ENCODE data around the gene ACP4.
A peak's percentile ranks its signal among the peaks of the same experiment; 100 is the strongest.
"Not testable (repeated sequence)": the region's sequence is repeated elsewhere in the genome, so short reads cannot be mapped to it uniquely, and the experiment has no call there.

The ACP4 gene

GRCh38 chr19:50808856-50809255, 18.6 kb downstream of the ACP4 start:
- Mint-ChIP-seq H3K4me3 (no peak overlapping the region), H3K4me1 (peaks cover 18% of the 10 kb centered on the region), H3K27me3 (peaks cover 9% of the 10 kb centered on the region), H3K9me3 (no peaks in the 10 kb centered on the region), H3K27ac (ENCODE audit: low read depth) (no peak overlapping the region), H3K36me3 (ENCODE audit: insufficient read depth) (peaks cover 11% of the 10 kb centered on the region)
- ATAC-seq (replicated peaks; ENCODE audit: extremely low read depth, poor library complexity, severe bottlenecking) (no peak), DNase-seq (ENCODE audit: low spot score in 2 of 2) (no peak)

GRCh38 chr19:50811622-50812238, 21.5 kb downstream of the ACP4 start:
- H3K27me3 Mint-ChIP-seq, result peaks cover 35% of the 10 kb centered on the region
- not testable (repeated sequence) for DNase-seq (ENCODE audit: low spot score in 2 of 2); H3K4me3 Mint-ChIP-seq; H3K9me3 Mint-ChIP-seq; H3K36me3 Mint-ChIP-seq (ENCODE audit: insufficient read depth); ATAC-seq (replicated peaks; ENCODE audit: extremely low read depth, poor library complexity, severe bottlenecking); H3K27ac Mint-ChIP-seq (ENCODE audit: low read depth); H3K4me1 Mint-ChIP-seq

DNA sequence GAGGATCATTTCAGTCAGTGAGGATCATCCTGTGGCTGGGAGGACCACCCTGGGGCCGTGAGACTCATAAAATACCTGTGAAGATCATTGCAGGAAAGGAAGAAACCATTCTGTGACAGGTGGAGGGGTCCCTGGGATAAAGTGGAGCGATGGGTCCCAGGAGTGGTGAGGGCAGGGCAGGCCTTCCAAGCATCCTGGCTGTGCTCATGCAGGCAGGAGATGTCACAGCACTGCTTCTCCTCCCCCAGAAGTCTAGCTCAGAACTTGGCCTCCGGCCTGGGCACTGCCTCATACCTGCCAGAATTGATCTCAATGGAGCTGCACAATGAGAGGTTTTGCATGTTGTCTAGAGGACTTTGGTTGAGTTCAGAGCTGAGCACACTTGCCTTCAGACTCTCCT, 22.3 kb downstream of the ACP4 start:
- peaks cover 43% of the 10 kb centered on the region for H3K27me3 Mint-ChIP-seq
- H3K9me3 Mint-ChIP-seq, result no peaks in the 10 kb centered on the region
- H3K36me3 Mint-ChIP-seq (ENCODE audit: insufficient read depth), result peaks cover 3% of the 10 kb centered on the region
- peaks cover 2% of the 10 kb centered on the region for H3K4me1 Mint-ChIP-seq
- no peak overlapping the region for H3K4me3 Mint-ChIP-seq
- no peak overlapping the region for H3K27ac Mint-ChIP-seq (ENCODE audit: low read depth)
- DNase-seq (ENCODE audit: low spot score in 2 of 2), result no peak
- ATAC-seq (replicated peaks; ENCODE audit: extremely low read depth, poor library complexity, severe bottlenecking), result no peak

DNA sequence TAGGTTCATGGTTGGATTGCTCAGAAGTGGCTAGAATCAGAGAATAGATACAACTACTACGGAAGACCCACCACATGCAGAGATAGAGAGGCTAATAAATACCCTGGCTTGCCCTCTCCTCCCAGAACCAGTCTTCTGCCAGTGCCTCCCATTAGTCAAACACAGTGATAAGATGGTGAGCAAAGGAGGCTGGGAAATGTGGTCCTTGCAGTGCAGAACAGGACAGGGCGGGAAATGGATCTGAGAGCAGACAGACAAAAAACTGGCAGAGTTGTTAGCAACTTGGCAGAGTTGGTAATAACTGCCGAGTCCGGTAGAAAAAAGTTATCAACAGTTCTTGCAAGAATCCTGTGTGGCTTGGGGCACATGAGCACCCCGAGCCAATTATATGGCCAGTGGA, 24.7 kb downstream of the ACP4 start:
- H3K27me3 Mint-ChIP-seq, result peaks cover 67% of the 10 kb centered on the region
- peaks cover 12% of the 10 kb centered on the region for H3K4me1 Mint-ChIP-seq
- no peak overlapping the region for H3K4me3 Mint-ChIP-seq
- DNase-seq (ENCODE audit: low spot score in 2 of 2) (no peak), ATAC-seq (replicated peaks; ENCODE audit: extremely low read depth, poor library complexity, severe bottlenecking) (no peak)
- H3K27ac Mint-ChIP-seq (ENCODE audit: low read depth), result no peak overlapping the region
- no peaks in the 10 kb centered on the region for H3K9me3 Mint-ChIP-seq
- H3K36me3 Mint-ChIP-seq (ENCODE audit: insufficient read depth), result peaks cover 3% of the 10 kb centered on the region

DNA sequence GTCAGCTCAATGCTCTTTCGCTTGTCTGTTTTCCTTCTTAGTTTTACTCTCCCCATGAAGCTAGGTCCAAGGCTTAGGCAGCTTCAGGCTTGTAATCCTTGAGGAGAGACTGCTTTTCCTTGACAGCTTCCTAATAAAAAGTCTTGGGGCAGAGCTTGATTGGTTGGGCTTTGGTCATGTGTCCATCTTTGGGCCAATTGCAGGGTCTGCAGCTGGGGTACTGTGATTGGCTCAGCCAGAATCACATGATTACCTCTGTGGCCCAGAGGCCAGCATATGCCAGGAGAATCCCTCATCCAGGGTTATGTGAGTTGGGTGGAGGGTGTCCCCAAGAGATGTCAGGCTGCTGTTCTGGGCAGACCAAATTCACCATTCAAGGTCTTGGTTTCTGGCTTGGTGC, 25.2 kb downstream of the ACP4 start:
- no peak for DNase-seq (ENCODE audit: low spot score in 2 of 2)
- Mint-ChIP-seq H3K4me3 (no peak overlapping the region), H3K27me3 (peaks cover 72% of the 10 kb centered on the region), H3K36me3 (ENCODE audit: insufficient read depth) (peaks cover 3% of the 10 kb centered on the region), H3K9me3 (no peaks in the 10 kb centered on the region), H3K4me1 (peaks cover 15% of the 10 kb centered on the region), H3K27ac (ENCODE audit: low read depth) (no peak overlapping the region)
- no peak for ATAC-seq (replicated peaks; ENCODE audit: extremely low read depth, poor library complexity, severe bottlenecking)

- Mint-ChIP-seq H3K36me3 (ENCODE audit: insufficient read depth) (no peaks in the 10 kb centered on the region), H3K27me3 (peaks cover 91% of the 10 kb centered on the region), H3K27ac (ENCODE audit: low read depth) (no peak overlapping the region), H3K4me3 (peak overlapping the region; percentile 50), H3K4me1 (peaks cover 18% of the 10 kb centered on the region), H3K9me3 (no peaks in the 10 kb centered on the region)
- DNase-seq (ENCODE audit: low spot score in 2 of 2) (no peak), ATAC-seq (replicated peaks; ENCODE audit: extremely low read depth, poor library complexity, severe bottlenecking) (no peak)
These were observed 28.0 kb downstream of the ACP4 start for GRCh38 chr19:50817941-50818858.

DNA sequence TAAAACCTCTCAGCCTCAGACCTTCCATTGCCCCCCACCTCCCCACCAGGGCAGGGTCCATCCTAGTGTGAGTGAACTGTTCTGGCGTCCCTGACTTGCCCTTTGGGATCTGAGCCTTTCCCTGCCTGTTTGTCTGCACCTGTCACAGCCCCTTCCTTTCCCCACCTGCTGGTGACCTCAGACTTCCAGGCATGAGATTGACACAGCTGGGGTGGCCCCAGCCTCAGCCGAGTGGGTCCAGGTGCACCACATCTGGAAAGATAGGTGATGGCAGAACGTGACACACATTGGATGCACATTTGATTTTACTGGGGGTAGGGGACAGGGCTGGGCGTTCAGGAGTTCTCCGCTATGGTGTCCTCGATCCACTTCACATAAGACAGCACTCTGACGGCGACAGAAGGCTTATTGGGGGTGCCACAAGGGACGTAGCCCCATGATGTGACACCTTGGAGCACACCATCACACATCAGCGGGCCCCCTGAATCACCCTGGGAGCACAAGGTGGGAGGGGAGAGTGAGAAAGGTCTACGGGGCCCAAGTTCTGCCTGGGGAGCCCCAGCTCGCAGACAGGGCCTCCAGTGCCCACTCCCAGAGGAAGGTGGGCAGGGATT, 28.8 kb downstream of the ACP4 start:
- H3K9me3 Mint-ChIP-seq, result no peaks in the 10 kb centered on the region
- H3K4me1 Mint-ChIP-seq, result peaks cover 18% of the 10 kb centered on the region
- no peak for ATAC-seq (replicated peaks; ENCODE audit: extremely low read depth, poor library complexity, severe bottlenecking)
- H3K27ac Mint-ChIP-seq (ENCODE audit: low read depth), result no peak overlapping the region
- peaks cover 94% of the 10 kb centered on the region for H3K27me3 Mint-ChIP-seq
- H3K36me3 Mint-ChIP-seq (ENCODE audit: insufficient read depth), result no peaks in the 10 kb centered on the region
- H3K4me3 Mint-ChIP-seq, result peak overlapping the region; percentile 44
- DNase-seq (ENCODE audit: low spot score in 2 of 2), result no peak

- H3K27ac Mint-ChIP-seq (ENCODE audit: low read depth), result no peak overlapping the region
- ATAC-seq (replicated peaks; ENCODE audit: extremely low read depth, poor library complexity, severe bottlenecking) (no peak), DNase-seq (ENCODE audit: low spot score in 2 of 2) (no peak)
- peaks cover 89% of the 10 kb centered on the region for H3K27me3 Mint-ChIP-seq
- H3K36me3 Mint-ChIP-seq (ENCODE audit: insufficient read depth), result no peaks in the 10 kb centered on the region
- H3K4me3 Mint-ChIP-seq, result no peak overlapping the region
- H3K9me3 Mint-ChIP-seq, result no peaks in the 10 kb centered on the region
- H3K4me1 Mint-ChIP-seq, result peaks cover 18% of the 10 kb centered on the region
These were observed 29.4 kb downstream of the ACP4 start for GRCh38 chr19:50819636-50820035.

DNA sequence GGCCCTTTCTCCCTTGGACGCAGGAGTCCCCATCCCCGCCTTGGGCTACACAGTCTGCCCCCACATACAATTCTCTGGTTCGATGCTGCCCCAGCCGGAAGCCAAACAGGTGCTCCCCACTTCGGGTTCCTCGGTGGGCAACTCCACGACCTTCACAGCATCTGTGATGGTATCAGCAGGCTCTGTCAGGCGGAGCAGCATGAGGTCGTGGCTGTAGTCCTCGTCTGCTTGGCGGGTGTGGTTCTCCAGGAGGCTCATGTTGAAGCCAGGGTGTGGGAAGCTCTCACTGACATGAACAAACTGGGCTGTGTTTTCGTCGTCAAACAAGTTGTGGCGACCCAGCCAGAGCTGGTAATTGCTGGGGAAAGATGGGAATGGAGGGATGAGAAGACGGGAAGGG, 29.9 kb downstream of the ACP4 start:
- no peak overlapping the region for H3K4me3 Mint-ChIP-seq
- H3K9me3 Mint-ChIP-seq, result no peaks in the 10 kb centered on the region
- ATAC-seq (replicated peaks; ENCODE audit: extremely low read depth, poor library complexity, severe bottlenecking) (no peak), DNase-seq (ENCODE audit: low spot score in 2 of 2) (no peak)
- no peaks in the 10 kb centered on the region for H3K36me3 Mint-ChIP-seq (ENCODE audit: insufficient read depth)
- peaks cover 18% of the 10 kb centered on the region for H3K4me1 Mint-ChIP-seq
- no peak overlapping the region for H3K27ac Mint-ChIP-seq (ENCODE audit: low read depth)
- H3K27me3 Mint-ChIP-seq, result peaks cover 84% of the 10 kb centered on the region

DNA sequence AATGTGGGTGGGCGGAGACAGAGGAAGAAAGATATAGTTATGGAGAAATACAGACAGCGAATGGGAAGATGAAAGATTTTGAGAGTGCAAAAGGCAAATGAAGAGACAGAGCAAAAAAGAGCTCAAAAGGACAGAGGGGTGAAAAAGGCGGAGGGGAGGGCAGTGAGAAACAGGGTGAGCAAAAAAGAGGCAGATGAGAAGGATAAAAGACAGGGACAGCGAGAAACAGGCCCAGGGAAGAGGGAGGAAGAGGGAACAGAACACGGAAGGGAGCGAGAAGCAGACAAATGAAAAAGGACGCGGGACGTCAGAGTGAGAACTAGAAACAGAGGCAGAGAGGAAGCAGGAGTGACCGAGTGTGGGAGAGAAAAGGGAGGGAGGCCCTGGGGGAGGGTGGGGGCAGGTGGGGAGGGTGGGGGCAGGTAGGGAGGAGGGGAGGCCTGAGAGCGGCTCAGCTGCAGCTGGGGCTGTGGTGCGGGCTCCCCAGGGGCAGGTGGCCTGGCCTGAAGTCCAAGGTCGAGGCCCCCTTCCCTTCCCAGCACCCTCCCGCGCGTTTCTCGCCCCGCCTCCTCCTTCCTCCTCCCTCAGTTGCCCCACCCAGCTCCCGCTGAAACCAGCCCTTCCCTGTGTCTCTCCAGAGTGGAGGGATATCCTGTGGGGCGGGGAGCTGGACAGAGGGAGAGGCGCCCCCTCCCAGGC, 30.5 kb downstream of the ACP4 start:
- H3K4me1 Mint-ChIP-seq, result peaks cover 18% of the 10 kb centered on the region
- no peak overlapping the region for H3K27ac Mint-ChIP-seq (ENCODE audit: low read depth)
- H3K36me3 Mint-ChIP-seq (ENCODE audit: insufficient read depth), result no peaks in the 10 kb centered on the region
- peaks cover 80% of the 10 kb centered on the region for H3K27me3 Mint-ChIP-seq
- H3K4me3 Mint-ChIP-seq, result no peak overlapping the region
- no peak for DNase-seq (ENCODE audit: low spot score in 2 of 2)
- no peak for ATAC-seq (replicated peaks; ENCODE audit: extremely low read depth, poor library complexity, severe bottlenecking)
- no peaks in the 10 kb centered on the region for H3K9me3 Mint-ChIP-seq

DNA sequence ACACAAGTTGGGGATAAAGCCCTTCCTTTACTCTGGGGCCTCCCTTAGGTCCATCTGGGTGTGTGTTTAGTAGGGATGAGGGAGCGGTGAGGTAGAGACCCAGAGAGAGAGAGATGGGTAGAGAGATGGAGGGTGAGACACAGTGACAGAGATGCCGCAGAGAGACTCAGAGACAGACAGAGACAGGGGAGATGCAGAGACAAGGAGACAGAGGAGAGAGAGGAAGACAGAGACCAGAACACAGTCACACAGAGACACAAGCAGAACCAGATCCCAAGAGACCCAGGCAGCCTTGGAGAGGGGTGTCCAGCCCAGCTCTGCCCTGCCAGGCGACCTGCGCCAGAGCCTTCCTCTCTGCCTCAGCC, 31.0 kb downstream of the ACP4 start:
- no peak for ATAC-seq (replicated peaks; ENCODE audit: extremely low read depth, poor library complexity, severe bottlenecking)
- H3K4me1 Mint-ChIP-seq, result peaks cover 18% of the 10 kb centered on the region
- no peak overlapping the region for H3K4me3 Mint-ChIP-seq
- peaks cover 80% of the 10 kb centered on the region for H3K27me3 Mint-ChIP-seq
- H3K36me3 Mint-ChIP-seq (ENCODE audit: insufficient read depth), result no peaks in the 10 kb centered on the region
- no peak for DNase-seq (ENCODE audit: low spot score in 2 of 2)
- no peak overlapping the region for H3K27ac Mint-ChIP-seq (ENCODE audit: low read depth)
- no peaks in the 10 kb centered on the region for H3K9me3 Mint-ChIP-seq

GRCh38 chr19:50821622-50822021, 31.4 kb downstream of the ACP4 start:
- peaks cover 80% of the 10 kb centered on the region for H3K27me3 Mint-ChIP-seq
- peaks cover 18% of the 10 kb centered on the region for H3K4me1 Mint-ChIP-seq
- H3K27ac Mint-ChIP-seq (ENCODE audit: low read depth), result no peak overlapping the region
- DNase-seq (ENCODE audit: low spot score in 2 of 2) (no peak), ATAC-seq (replicated peaks; ENCODE audit: extremely low read depth, poor library complexity, severe bottlenecking) (no peak)
- H3K4me3 Mint-ChIP-seq, result no peak overlapping the region
- no peaks in the 10 kb centered on the region for H3K36me3 Mint-ChIP-seq (ENCODE audit: insufficient read depth)
- H3K9me3 Mint-ChIP-seq, result no peaks in the 10 kb centered on the region
